Immature natural killer cell (primary cell): Measurements from ENCODE around the gene PRKG1. TPM values are rescaled to one million over a fixed set of nuclear protein-coding genes. Genes with fewer than 3 reads are reported as not detected.
"Not testable (repeated sequence)": the region's sequence is repeated elsewhere in the genome, so short reads cannot be mapped to it uniquely, and the experiment has no call there.

Experiments
- DNase-seq, 3 donors: peaks; one replicate each; pipeline ENCODE4 v3.0.0; 2022; ENCODE audit warnings: mixed read lengths in 1 of 3
- H3K27ac Mint-ChIP-seq, 6 donors: one replicate each; pipeline ENCODE4 v1.8.0; 2020; ENCODE audit warnings: mixed read lengths in 6 of 6, mild to moderate bottlenecking in 5 of 6, inconsistent platforms in 4 of 6, moderate library complexity in 3 of 6
- H3K27me3 Mint-ChIP-seq, 3 donors: one replicate each; pipeline ENCODE4 v1.8.0; 2020 to 2021; ENCODE audit warnings: low read depth in 3 of 3, mild to moderate bottlenecking in 3 of 3, mixed read lengths in 3 of 3, moderate library complexity in 3 of 3, inconsistent platforms in 1 of 3
- H3K36me3 Mint-ChIP-seq, 3 donors: one replicate each; pipeline ENCODE4 v1.8.0; 2020; ENCODE audit warnings: mixed read lengths in 3 of 3, inconsistent platforms in 2 of 3, mild to moderate bottlenecking in 2 of 3
- H3K4me1 Mint-ChIP-seq, 2 donors: one replicate each; pipeline ENCODE4 v1.8.0; 2020; ENCODE audit warnings: inconsistent platforms in 2 of 2, mild to moderate bottlenecking in 2 of 2, mixed read lengths in 2 of 2, moderate library complexity in 1 of 2
- H3K4me3 Mint-ChIP-seq, 5 donors: one replicate each; pipeline ENCODE4 v1.8.0; 2020; ENCODE audit warnings: mild to moderate bottlenecking in 5 of 5, mixed read lengths in 5 of 5, inconsistent platforms in 3 of 5, moderate library complexity in 3 of 5
- H3K9me3 Mint-ChIP-seq, 6 donors: one replicate each; pipeline ENCODE4 v1.8.0; 2020; ENCODE audit warnings: mild to moderate bottlenecking in 6 of 6, mixed read lengths in 6 of 6, inconsistent platforms in 4 of 6, moderate library complexity in 3 of 6
- polyA plus RNA-seq, 3 donors: library from polyadenylated mRNA; unstranded; fragments of 300-500 nt; fragmentation: Illumina TruSeq; gene quantifications; one replicate each; pipeline ENCODE4 v1.2.3, GENCODE V29; 2021

Gene PRKG1
- polyA plus RNA-seq, 3 donors from 2014 or later: 0.46 TPM; not detected in 2

DNA sequence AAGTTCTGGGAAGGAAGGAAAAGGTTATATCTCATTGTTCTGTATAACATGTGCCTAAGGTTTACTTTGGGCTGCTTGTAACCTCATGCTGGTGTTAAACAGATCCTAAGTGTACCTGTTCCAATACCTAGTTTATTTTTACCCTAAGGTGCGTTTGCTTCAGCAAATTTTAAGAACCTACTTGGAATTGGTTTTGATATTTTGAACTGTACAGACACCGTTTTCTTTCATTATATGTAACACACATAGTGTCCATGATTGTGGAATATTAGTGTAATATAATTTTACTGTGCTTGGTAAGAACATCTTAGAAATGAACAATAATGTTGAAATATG, 954.2 kb downstream of the PRKG1 start:
- Mint-ChIP-seq H3K27ac (no peak overlapping the region), H3K27me3 (peaks cover 0 to 2% (median 0%) of the 10 kb centered on the region in 3 donors), H3K4me1 (no peaks in the 10 kb centered on the region), H3K36me3 (no peaks in the 10 kb centered on the region), H3K9me3 (peaks cover 0 to 5% (median 0%) of the 10 kb centered on the region in 6 donors), H3K4me3 (no peak overlapping the region)
- no peak for DNase-seq

DNA sequence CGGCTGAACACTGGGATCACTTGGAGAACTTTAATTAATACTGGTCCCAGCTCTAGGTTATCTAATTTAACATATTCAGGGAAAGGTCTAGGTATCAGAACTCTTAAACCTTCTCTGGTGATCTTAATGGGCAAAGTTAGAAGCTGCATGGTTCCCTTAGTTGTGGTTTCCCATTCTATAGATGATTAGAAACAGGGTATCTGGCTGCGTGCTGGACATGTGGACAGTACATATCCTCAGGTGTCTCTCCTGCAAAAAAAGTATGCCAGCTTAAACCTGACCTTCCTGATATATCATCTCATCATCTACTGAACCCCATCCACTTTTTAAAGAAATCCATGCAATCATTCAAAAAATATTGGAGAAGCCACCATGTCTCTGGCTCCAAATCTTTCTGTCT, 955.3 kb downstream of the PRKG1 start:
- Mint-ChIP-seq H3K27ac (no peak overlapping the region), H3K4me1 (no peaks in the 10 kb centered on the region), H3K9me3 (peaks cover 0 to 9% (median 0%) of the 10 kb centered on the region in 6 donors), H3K36me3 (no peaks in the 10 kb centered on the region), H3K4me3 (no peak overlapping the region), H3K27me3 (peaks cover 0 to 2% (median 0%) of the 10 kb centered on the region in 3 donors)
- DNase-seq: no peak

DNA sequence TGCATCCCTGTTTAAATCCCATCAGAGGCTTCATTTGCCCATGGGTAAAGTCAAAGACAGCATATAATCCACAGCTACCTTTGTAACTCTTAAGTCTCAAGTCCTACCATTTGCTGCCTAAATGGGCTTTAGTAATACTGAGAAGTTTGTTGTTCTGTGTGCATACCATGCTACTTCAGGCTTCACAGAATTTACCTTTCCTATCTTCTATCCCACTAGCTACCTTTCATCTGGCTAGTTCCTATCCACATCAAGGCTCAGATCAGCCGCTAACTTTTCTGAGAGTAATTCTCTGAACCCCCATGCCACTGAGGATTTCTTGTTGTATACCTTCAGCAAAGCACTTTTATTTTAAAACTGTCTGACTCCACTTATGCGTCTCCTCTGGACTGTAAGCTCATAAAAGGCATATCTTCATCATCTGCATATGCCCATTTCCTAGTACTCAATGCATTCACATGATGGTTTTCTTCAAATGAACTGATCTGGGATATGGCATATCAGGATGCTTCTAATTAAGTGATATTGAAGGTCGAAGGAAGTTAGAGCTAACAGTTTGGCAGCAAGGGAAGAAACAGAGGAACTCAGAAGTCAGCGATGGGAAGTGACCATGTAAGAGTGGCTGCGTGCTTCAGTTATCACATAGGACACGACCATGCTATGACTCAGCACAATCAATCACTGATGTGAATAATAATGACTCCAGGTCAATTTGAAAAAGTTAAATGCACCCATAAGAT, 955.9 kb downstream of the PRKG1 start:
- Mint-ChIP-seq H3K27me3 (peaks cover 0 to 2% (median 0%) of the 10 kb centered on the region in 3 donors), H3K9me3 (peaks cover 0 to 9% (median 0%) of the 10 kb centered on the region in 6 donors), H3K4me3 (no peak overlapping the region), H3K27ac (no peak overlapping the region), H3K4me1 (no peaks in the 10 kb centered on the region), H3K36me3 (no peaks in the 10 kb centered on the region)
- no peak for DNase-seq

DNA sequence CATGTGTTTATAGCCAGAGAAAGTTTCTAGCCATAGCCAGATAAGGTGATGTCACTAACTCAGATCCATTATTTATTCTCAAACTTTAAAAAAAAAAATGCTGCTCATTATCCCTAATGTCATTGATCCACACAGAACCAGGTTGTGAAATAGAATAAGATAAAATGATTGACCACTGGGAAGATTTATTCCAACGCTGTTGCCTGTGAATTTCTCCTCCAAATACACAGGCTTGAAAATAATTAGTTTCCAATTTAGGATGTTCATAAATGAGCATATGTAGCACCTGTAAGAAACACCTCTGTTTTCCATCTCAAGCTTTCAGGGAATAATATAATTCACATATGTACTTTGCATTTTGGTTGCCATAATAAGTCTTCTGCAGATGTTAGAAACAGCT, 956.7 kb downstream of the PRKG1 start:
- H3K36me3 Mint-ChIP-seq: no peaks in the 10 kb centered on the region
- no peaks in the 10 kb centered on the region for H3K4me1 Mint-ChIP-seq
- H3K27ac Mint-ChIP-seq: no peak overlapping the region
- H3K9me3 Mint-ChIP-seq: peaks cover 0 to 9% (median 2%) of the 10 kb centered on the region in 6 donors
- peaks cover 0 to 2% (median 0%) of the 10 kb centered on the region in 3 donors for H3K27me3 Mint-ChIP-seq
- no peak for DNase-seq
- no peak overlapping the region for H3K4me3 Mint-ChIP-seq

DNA sequence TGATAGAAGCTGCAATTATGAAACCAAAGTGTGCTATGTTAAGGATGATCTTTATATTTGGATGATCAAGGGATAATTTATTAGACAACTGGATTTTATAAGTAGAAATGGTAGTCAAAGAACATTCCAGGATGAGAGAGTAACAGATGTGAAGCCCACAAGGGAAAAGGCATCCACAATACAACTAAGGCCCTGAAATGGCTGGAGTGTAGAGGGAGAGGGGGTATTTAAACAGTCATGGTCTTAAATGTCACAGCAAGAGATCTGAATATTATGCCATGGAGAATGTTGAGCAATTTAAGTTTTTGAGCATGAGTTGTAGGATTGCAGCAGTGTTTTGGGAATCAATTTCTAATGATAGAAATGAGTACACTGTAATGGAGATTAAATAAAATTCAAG, 957.5 kb downstream of the PRKG1 start:
- Mint-ChIP-seq H3K4me1 (no peaks in the 10 kb centered on the region), H3K36me3 (no peaks in the 10 kb centered on the region), H3K27ac (no peak overlapping the region), H3K9me3 (peaks cover 0 to 9% (median 3%) of the 10 kb centered on the region in 6 donors), H3K4me3 (no peak overlapping the region), H3K27me3 (peaks cover 0 to 2% (median 0%) of the 10 kb centered on the region in 3 donors)
- no peak for DNase-seq

DNA sequence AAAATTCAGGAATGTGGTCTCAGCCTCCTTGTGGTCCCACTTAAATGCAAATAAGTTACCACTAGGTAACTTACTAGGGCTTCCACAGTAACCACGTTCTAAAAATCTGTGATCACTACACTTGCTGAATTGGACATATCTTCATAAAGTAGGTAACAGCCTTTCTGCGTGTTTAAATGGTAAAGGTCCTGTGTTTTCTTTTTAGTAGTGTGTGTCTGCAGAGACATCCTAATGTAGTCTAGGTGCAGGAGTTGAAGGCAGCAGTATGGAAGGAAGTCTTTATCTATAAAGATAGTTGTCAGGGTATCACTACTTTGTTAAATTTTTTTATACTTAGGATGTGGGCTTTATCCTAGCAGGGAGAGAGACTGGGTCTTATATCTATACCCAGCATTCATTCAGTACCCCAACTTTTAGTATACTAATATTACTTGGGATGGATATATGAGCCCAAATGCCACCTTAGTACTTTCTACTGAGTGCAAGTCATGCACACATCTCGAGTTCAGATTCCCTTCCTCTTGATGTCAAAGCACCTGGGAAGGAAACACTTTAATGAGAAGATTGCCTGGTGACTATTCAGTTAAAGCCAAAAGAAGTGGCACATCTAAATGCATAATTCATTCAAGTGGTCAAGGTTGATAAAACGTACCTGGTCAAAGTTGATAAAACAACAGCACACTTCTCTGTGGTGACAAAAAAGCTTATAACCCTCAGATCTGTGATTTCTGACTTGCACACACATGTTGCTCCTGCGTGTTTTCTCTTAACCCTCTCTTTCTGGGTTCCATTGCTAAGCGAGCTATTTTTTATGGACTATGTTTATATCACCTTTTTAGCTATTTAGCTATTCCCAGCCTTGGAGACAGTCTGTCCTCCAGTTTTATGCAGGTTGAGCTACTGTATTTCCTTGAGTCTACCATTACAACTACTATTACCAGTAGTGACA, 958.7 kb downstream of the PRKG1 start:
- Mint-ChIP-seq H3K9me3 (peaks cover 0 to 9% (median 3%) of the 10 kb centered on the region in 6 donors), H3K27ac (no peak overlapping the region), H3K4me1 (no peaks in the 10 kb centered on the region), H3K4me3 (no peak overlapping the region), H3K27me3 (peaks cover 0 to 2% (median 0%) of the 10 kb centered on the region in 3 donors), H3K36me3 (no peaks in the 10 kb centered on the region)
- no peak for DNase-seq

DNA sequence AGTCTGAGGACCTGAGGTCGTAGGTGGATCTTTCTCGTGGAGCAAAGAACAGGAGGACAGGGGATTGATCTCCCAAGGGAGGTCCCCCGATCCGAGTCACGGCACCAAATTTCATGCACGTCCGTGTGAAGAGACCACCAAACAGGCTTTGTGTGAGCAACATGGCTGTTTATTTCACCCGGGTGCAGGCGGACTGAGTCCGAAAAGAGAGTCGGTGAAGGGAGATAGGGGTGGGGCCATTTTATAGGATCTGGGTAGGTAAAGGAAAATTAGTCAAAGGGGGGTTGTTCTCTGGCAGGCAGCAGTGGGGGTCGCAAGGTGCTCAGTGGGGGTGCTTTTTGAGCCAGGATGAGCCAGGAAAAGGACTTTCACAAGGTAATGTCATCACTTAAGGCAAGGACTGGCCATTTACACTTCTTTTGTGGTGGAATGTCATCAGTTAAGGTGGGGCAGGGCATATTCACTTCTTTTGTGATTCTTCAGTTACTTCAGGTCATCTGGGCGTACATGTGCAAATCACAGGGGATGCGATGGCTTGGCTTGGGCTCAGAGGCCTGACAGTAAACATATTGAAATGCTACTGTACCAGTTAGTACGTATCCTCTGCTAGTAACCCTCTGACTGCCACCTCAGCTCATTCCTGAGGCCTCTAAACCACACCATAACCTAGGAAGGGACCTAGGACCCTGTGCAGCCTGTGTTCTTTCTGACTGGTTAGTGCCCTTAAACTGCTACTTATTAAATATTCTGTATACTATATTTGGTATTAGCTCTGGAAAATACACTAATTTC, 964.9 kb downstream of the PRKG1 start:
- not testable (repeated sequence) for DNase-seq, H3K27ac Mint-ChIP-seq, H3K4me3 Mint-ChIP-seq, H3K4me1 Mint-ChIP-seq, H3K27me3 Mint-ChIP-seq, H3K36me3 Mint-ChIP-seq
- peaks cover 3 to 12% (median 6%) of the 10 kb centered on the region in 6 donors for H3K9me3 Mint-ChIP-seq

DNA sequence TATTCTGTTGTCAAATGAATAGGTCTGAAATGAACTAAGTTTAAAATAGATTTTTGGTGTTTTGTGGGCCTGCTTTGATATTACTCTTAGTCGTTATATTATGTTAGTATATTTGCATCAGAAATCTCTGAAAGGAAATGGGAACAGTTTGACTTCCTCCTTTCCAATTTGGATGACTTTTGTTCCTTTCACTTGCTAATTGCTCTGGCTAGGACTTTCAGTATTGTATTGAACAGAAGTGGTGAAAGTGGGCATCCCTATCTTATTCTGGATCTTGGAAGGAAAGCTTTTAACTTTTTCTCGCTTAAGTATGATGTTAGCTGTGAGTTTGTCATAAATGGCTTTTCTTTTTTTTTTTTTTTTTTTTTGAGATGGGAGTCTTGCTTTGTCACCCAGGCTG, 966.2 kb downstream of the PRKG1 start:
- Mint-ChIP-seq H3K27ac (no peak overlapping the region), H3K4me1 (no peaks in the 10 kb centered on the region), H3K4me3 (no peak overlapping the region), H3K36me3 (no peaks in the 10 kb centered on the region), H3K9me3 (peaks cover 0 to 12% (median 5%) of the 10 kb centered on the region in 6 donors), H3K27me3 (peaks cover 2 to 3% (median 2%) of the 10 kb centered on the region in 3 donors)
- DNase-seq: no peak

DNA sequence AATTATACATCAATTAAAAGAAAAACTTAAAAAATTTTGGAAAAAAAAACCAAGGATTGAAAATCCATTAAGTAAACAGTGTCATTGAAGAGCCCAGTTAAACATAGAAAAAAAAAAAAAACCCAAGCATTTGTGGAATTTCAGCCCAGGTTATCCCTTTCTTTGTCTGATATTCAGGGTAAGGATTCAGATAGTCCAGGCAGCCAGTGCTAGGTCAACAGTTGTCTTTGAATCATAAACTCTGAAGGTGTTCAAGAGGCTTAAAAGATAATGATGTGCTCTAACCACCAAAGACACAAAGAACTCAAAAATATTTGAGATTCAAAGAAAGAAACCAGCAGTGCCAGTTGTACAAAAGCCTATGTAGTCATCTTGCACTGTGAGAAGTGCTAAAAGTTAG, 969.5 kb downstream of the PRKG1 start:
- Mint-ChIP-seq H3K4me1 (no peaks in the 10 kb centered on the region), H3K4me3 (no peak overlapping the region), H3K9me3 (peaks cover 0 to 12% (median 2%) of the 10 kb centered on the region in 6 donors), H3K27ac (no peak overlapping the region), H3K27me3 (peaks cover 0 to 3% (median 2%) of the 10 kb centered on the region in 3 donors), H3K36me3 (no peaks in the 10 kb centered on the region)
- DNase-seq: no peak

DNA sequence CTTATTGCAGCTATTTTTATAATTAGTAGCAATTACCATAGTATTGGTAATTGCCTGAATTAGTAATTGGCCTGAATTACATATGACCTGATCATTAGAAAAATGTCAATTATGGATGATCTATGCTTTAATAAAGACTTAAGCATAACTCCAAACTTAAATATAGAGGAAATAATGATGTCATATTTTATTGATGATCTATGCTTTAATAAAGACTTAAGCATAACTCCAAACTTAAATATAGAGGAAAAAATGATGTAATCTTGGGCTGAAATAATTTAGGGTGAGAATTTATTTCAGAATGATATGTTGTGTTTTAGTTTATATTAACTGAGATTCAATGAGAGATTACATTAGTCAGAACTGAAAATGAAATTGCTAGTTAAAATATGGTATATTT, 973.8 kb downstream of the PRKG1 start:
- Mint-ChIP-seq H3K36me3 (no peaks in the 10 kb centered on the region), H3K27me3 (peaks cover 0 to 2% (median 1%) of the 10 kb centered on the region in 3 donors), H3K27ac (no peak overlapping the region), H3K4me3 (no peak overlapping the region), H3K9me3 (peaks cover 0 to 9% (median 4%) of the 10 kb centered on the region in 6 donors), H3K4me1 (no peaks in the 10 kb centered on the region)
- no peak for DNase-seq

DNA sequence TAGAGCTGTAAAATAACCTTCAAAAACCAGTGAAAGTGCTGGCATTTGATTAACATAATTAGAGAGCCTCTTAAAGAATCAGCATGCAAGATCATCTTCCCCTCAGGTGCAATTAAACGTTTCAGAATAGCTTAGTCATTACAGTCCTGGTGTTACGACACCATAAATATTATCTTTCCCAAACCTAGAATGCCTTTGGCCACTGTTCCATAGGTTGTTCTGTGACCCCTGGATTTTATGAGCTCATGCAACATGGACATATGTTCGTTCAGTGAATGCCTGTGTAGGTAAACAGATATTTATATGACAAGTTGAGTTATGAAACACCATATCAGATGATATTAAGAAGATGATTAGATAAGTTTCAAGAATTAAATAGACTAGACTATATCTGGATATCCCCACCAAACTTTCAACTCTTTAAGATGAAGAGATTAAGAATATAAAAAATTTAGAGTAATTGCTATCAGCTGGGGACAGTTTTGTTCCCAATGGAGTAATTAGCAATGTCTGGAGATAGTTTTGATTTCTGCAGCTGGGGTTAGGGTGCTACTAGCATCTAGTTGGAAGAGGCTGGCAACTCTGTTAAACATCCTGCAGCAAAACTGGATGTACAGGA, 976.3 kb downstream of the PRKG1 start:
- Mint-ChIP-seq H3K36me3 (no peaks in the 10 kb centered on the region), H3K4me3 (no peak overlapping the region), H3K27ac (no peak overlapping the region), H3K9me3 (peaks cover 0 to 9% (median 2%) of the 10 kb centered on the region in 6 donors), H3K27me3 (peaks cover 0 to 1% (median 0%) of the 10 kb centered on the region in 3 donors), H3K4me1 (no peaks in the 10 kb centered on the region)
- DNase-seq: no peak

DNA sequence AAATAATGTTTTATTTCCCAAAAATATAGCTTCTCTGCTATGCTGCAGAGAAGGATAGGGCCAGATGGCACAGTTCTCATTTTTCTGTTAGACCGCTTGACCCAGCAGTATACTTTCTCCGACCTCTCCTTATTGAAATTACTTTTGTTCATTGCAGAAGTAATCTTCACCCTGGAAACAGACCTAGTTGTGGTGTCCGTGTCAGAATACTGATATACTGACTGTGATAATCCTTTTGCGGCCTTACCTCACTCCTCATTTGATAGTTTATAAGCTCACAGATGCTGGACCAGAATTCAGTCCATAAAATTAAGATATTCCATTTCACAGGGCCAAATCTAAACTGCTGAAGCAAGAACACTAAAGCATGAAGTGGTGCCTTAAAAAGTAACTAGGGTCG, 979.2 kb downstream of the PRKG1 start:
- Mint-ChIP-seq H3K9me3 (peaks cover 0 to 9% (median 2%) of the 10 kb centered on the region in 6 donors), H3K36me3 (no peaks in the 10 kb centered on the region), H3K27me3 (peaks cover 0 to 1% (median 0%) of the 10 kb centered on the region in 3 donors), H3K27ac (no peak overlapping the region), H3K4me1 (no peaks in the 10 kb centered on the region), H3K4me3 (no peak overlapping the region)
- no peak for DNase-seq

DNA sequence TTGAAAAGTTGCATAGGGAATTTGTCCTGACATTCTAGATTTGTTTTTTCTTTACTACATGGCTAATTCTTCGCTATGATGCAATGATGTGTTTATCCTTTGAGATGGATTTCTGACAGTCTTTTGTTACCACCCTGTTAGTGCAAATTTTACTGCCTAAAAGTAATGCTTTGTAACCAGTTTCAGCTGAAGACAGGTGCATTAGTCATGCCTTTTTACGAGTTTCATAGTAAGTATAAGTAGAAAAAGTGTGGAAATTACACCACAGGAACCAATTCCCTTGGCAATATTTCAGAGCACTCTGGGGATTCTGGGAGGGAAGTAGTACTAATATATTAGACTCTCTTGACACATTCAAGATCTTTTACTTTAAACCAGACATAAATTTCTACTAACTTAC, 982.0 kb downstream of the PRKG1 start:
- DNase-seq: no peak
- Mint-ChIP-seq H3K27me3 (no peaks in the 10 kb centered on the region), H3K9me3 (no peaks in the 10 kb centered on the region), H3K4me1 (no peaks in the 10 kb centered on the region), H3K36me3 (no peaks in the 10 kb centered on the region), H3K27ac (no peak overlapping the region), H3K4me3 (no peak overlapping the region)
